HepG2 (cell line): ENCODE results near the gene SEC62. TPM values are rescaled to one million over a fixed set of nuclear protein-coding genes. Genes with fewer than 3 reads are reported as not detected.
A peak's percentile ranks its signal among the peaks of the same experiment; 100 is the strongest.

ENCODE experiments used
- ELF4 ChIP-seq: sonication (generic); formaldehyde crosslinking; IDR thresholded peaks from 2 replicates; pipeline ENCODE4 v1.5.0; 2020; ENCODE audit warnings: missing genetic modification reagents, mild to moderate bottlenecking, moderate library complexity, borderline replicate concordance
- HOXA3 ChIP-seq: sonication (generic); formaldehyde crosslinking; IDR thresholded peaks from 2 replicates; pipeline ENCODE4 v1.5.0; 2020; ENCODE audit warnings: missing genetic modification reagents
- KLF11 ChIP-seq: IDR thresholded peaks from 2 replicates; pipeline ENCODE4 v1.6.1; 2016; ENCODE audit warnings: missing compliant biosample characterization
- MEIS1 ChIP-seq: sonication (generic); formaldehyde crosslinking; IDR thresholded peaks from 2 replicates; pipeline ENCODE4 v1.9.0; 2021; ENCODE audit warnings: mild to moderate bottlenecking, missing genetic modification reagents, moderate library complexity, borderline replicate concordance
- MIXL1 ChIP-seq: IDR thresholded peaks from 2 replicates; pipeline ENCODE4 v1.6.1; 2016
- MTF2 ChIP-seq: sonication (generic); formaldehyde crosslinking; IDR thresholded peaks from 2 replicates; pipeline ENCODE4 v1.5.0; 2020; ENCODE audit warnings: missing genetic modification reagents, borderline replicate concordance
- NR2C2 ChIP-seq: sonication (generic); formaldehyde crosslinking; IDR thresholded peaks from 2 replicates; pipeline ENCODE4 v1.4.0; 2020; ENCODE audit warnings: missing genetic modification reagents, mild to moderate bottlenecking, moderate library complexity, borderline replicate concordance
- PHF5A ChIP-seq: IDR thresholded peaks from one replicate; pipeline ENCODE4 v1.6.1; 2018; ENCODE audit warnings: low read depth, missing genetic modification reagents; ENCODE audit not compliant: unreplicated experiment
- RAD51 ChIP-seq: fragments of 450-650 bp; IDR thresholded peaks from 2 replicates; pipeline ENCODE4 v1.6.1; 2016; ENCODE audit warnings: borderline replicate concordance
- SALL1 ChIP-seq: sonication (generic); formaldehyde crosslinking; IDR thresholded peaks from 2 replicates; pipeline ENCODE4 v1.8.0; 2022; ENCODE audit warnings: mild to moderate bottlenecking, missing genetic modification reagents
- SP4 ChIP-seq: sonication (generic); formaldehyde crosslinking; IDR thresholded peaks from 2 replicates; pipeline ENCODE4 v1.8.1; 2023; ENCODE audit warnings: mild to moderate bottlenecking, missing genetic modification reagents
- ZFP36L2 ChIP-seq: sonication (generic); formaldehyde crosslinking; IDR thresholded peaks from 2 replicates; pipeline ENCODE4 v1.4.0; 2020; ENCODE audit warnings: missing genetic modification reagents
- ZNF33B ChIP-seq: sonication (generic); formaldehyde crosslinking; IDR thresholded peaks from 2 replicates; pipeline ENCODE4 v1.5.1; 2020; ENCODE audit warnings: mild to moderate bottlenecking, missing genetic modification reagents
- ZNF530 ChIP-seq: sonication (generic); formaldehyde crosslinking; IDR thresholded peaks from 2 replicates; pipeline ENCODE4 v1.5.0; 2020; ENCODE audit warnings: low read depth, mild to moderate bottlenecking, missing genetic modification reagents
- ZNF564 ChIP-seq: sonication (generic); formaldehyde crosslinking; IDR thresholded peaks from 2 replicates; pipeline ENCODE4 v1.8.1; 2023; ENCODE audit warnings: mild to moderate bottlenecking, missing genetic modification reagents
- ZNF577 ChIP-seq: sonication (generic); formaldehyde crosslinking; IDR thresholded peaks from 2 replicates; pipeline ENCODE4 v1.4.0; 2020; ENCODE audit warnings: mild to moderate bottlenecking, low read depth, missing genetic modification reagents, borderline replicate concordance
- ZNF7 ChIP-seq: IDR thresholded peaks from 2 replicates; pipeline ENCODE4 v1.6.1; 2016; ENCODE audit warnings: missing biosample characterization, missing genetic modification reagents
- ZNF772 ChIP-seq: sonication (generic); formaldehyde crosslinking; IDR thresholded peaks from 2 replicates; pipeline ENCODE4 v1.5.0; 2020; ENCODE audit warnings: mild to moderate bottlenecking, missing genetic modification reagents
- ZNF777 ChIP-seq: sonication (generic); formaldehyde crosslinking; IDR thresholded peaks from 2 replicates; pipeline ENCODE4 v1.4.0; 2020; ENCODE audit warnings: missing genetic modification reagents
- ZNF83 ChIP-seq: sonication (generic); formaldehyde crosslinking; IDR thresholded peaks from 2 replicates; pipeline ENCODE4 v1.4.0; 2020; ENCODE audit warnings: missing genetic modification reagents, mild to moderate bottlenecking, borderline replicate concordance
- polyA plus RNA-seq, 8 experiments: library from polyadenylated mRNA; depleted of rRNA in 3 of 8; stranded (reverse) in 7 of 8; unstranded in 1 of 8; fragments of >200 nt; fragmentation: Illumina TruSeq in 4 of 8; extraction: Trizol in 4 of 8; gene quantifications; 2 replicates each; pipeline versions ENCODE4 v1.2.1 to v1.2.3, GENCODE V29; 2011 to 2016; ENCODE audit warnings: low read depth in 4 of 8, missing spikeins in 1 of 8, mixed read lengths in 1 of 8; ENCODE audit not compliant: insufficient read depth in 1 of 8
- total RNA-seq, 5 experiments: library from RNA; depleted of rRNA; stranded (reverse); fragments of >200 nt; fragmentation: Illumina TruSeq; extraction: Trizol; gene quantifications; 2 replicates each; pipeline ENCODE4 v1.2.3, GENCODE V29; 2016; ENCODE audit warnings: low read depth in 1 of 5
- TF ChIP-seq, protein P1 (sequence below): sonication (generic); formaldehyde crosslinking; IDR thresholded peaks from 2 replicates; pipeline ENCODE4 v1.9.0; 2021; ENCODE audit warnings: missing genetic modification reagents, borderline replicate concordance
- TF ChIP-seq, protein P2 (sequence below): sonication (generic); formaldehyde crosslinking; IDR thresholded peaks from 2 replicates; pipeline ENCODE4 v1.5.0; 2020; ENCODE audit warnings: missing genetic modification reagents
- TF ChIP-seq, protein P3 (sequence below): sonication (generic); formaldehyde crosslinking; IDR thresholded peaks from 2 replicates; pipeline ENCODE4 v1.5.0; 2020; ENCODE audit warnings: missing genetic modification reagents
- TF ChIP-seq, protein P4 (sequence below): IDR thresholded peaks from 2 replicates; pipeline ENCODE4 v1.6.1; 2016; ENCODE audit warnings: missing compliant biosample characterization, missing genetic modification reagents, borderline replicate concordance

Gene SEC62
- total and polyA plus RNA-seq, 2 of the 13 experiments (the other 11 are each of a cell fraction or from before 2014, with no cell fraction given) = 54.0 to 68.7 TPM

DNA sequence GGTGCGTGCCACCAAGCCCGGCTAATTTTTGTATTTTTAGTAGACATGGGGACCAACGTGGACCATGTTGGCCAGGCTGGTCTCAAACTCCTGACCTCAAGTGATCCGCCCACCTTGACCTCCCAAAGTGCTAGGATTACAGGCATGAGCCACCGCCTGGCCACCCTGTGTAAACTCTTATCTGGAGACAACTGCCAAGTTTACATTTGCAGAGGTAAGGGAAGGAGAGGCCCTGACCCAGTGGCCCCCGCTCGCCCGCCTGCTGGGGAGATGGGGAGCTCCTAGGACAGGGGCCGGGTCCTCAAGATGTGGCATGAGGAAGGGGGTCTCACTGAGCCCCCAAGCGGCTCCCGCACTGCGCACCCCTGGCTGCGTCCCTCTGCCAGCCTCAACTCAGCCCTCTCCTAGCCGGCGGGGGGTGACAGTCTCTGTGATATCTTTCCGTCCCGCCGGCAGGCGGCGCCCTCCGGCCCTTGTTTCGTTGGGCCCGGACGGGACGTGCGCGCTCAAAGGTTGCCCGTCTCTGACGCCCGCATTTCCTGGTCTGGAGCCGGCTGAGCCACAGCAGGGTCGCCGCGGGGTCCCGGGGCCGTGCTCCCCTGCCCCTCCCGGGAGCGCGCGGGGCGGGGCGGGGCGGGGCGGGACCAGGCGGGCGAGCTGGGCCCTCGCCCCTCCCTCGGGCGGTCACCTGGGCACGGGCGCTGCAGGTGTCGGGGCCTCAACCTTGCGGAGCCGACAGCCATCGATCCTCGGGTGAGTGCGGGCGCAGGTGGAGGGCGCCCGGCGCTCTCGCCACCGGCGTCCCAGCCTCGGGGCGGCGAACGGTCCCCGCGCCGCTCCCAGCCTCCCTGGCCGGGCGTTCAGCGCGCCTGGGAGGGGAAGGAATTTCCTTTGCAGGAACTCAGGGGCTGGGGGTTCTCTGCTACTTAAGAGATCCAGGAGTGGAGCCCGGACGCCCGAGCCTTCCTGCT lies 71.1 kb downstream of the SEC62 start, which contains the start of gene GPR160 (continued):
- TF ChIP-seq, protein P1, sequence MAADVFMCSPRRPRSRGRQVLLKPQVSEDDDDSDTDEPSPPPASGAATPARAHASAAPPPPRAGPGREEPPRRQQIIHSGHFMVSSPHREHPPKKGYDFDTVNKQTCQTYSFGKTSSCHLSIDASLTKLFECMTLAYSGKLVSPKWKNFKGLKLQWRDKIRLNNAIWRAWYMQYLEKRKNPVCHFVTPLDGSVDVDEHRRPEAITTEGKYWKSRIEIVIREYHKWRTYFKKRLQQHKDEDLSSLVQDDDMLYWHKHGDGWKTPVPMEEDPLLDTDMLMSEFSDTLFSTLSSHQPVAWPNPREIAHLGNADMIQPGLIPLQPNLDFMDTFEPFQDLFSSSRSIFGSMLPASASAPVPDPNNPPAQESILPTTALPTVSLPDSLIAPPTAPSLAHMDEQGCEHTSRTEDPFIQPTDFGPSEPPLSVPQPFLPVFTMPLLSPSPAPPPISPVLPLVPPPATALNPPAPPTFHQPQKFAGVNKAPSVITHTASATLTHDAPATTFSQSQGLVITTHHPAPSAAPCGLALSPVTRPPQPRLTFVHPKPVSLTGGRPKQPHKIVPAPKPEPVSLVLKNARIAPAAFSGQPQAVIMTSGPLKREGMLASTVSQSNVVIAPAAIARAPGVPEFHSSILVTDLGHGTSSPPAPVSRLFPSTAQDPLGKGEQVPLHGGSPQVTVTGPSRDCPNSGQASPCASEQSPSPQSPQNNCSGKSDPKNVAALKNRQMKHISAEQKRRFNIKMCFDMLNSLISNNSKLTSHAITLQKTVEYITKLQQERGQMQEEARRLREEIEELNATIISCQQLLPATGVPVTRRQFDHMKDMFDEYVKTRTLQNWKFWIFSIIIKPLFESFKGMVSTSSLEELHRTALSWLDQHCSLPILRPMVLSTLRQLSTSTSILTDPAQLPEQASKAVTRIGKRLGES (CRISPR knock-in tag) = no peak
- peak; percentile 36; the same call in 1 of the 2 replicates for TF ChIP-seq NR2C2 (CRISPR knock-in tag)
- no peak for TF ChIP-seq ZNF7
- TF ChIP-seq RAD51 = no peak
- TF ChIP-seq ZNF772 = peak; percentile 52; the same call in 1 of the 2 replicates
- TF ChIP-seq ZNF564 = peak; percentile 47
- no peak for TF ChIP-seq PHF5A (CRISPR knock-in tag)
- peak; percentile 99 for TF ChIP-seq ZNF777 (CRISPR knock-in tag)
- 0 out of 2 replicates have a peak, but pooled peaks have one; percentile 46 for TF ChIP-seq MEIS1 (CRISPR knock-in tag)
- TF ChIP-seq SALL1 = peak; percentile 90
- 0 out of 2 replicates have a peak, but pooled peaks have one; percentile 25 for TF ChIP-seq ZFP36L2
- 0 out of 2 replicates have a peak, but pooled peaks have one; percentile 75 for TF ChIP-seq MTF2 (CRISPR knock-in tag)
- TF ChIP-seq ZNF83 (CRISPR knock-in tag) = no peak
- no peak for TF ChIP-seq ELF4 (CRISPR knock-in tag)
- peak; percentile 49; the same call in 1 of the 2 replicates for TF ChIP-seq SP4 (CRISPR knock-in tag)
- peak; percentile 47; the same call in 1 of the 2 replicates for TF ChIP-seq HOXA3
- TF ChIP-seq, protein P2, sequence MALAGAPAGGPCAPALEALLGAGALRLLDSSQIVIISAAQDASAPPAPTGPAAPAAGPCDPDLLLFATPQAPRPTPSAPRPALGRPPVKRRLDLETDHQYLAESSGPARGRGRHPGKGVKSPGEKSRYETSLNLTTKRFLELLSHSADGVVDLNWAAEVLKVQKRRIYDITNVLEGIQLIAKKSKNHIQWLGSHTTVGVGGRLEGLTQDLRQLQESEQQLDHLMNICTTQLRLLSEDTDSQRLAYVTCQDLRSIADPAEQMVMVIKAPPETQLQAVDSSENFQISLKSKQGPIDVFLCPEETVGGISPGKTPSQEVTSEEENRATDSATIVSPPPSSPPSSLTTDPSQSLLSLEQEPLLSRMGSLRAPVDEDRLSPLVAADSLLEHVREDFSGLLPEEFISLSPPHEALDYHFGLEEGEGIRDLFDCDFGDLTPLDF (CRISPR knock-in tag) = no peak
- TF ChIP-seq ZNF33B (CRISPR knock-in tag) = 0 out of 2 replicates have a peak, but pooled peaks have one; percentile 30
- TF ChIP-seq ZNF530 (CRISPR knock-in tag) = no peak
- no peak for TF ChIP-seq ZNF577
- no peak for TF ChIP-seq KLF11
- TF ChIP-seq, protein P3, sequence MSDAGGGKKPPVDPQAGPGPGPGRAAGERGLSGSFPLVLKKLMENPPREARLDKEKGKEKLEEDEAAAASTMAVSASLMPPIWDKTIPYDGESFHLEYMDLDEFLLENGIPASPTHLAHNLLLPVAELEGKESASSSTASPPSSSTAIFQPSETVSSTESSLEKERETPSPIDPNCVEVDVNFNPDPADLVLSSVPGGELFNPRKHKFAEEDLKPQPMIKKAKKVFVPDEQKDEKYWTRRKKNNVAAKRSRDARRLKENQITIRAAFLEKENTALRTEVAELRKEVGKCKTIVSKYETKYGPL = no peak
- TF ChIP-seq, protein P4, sequence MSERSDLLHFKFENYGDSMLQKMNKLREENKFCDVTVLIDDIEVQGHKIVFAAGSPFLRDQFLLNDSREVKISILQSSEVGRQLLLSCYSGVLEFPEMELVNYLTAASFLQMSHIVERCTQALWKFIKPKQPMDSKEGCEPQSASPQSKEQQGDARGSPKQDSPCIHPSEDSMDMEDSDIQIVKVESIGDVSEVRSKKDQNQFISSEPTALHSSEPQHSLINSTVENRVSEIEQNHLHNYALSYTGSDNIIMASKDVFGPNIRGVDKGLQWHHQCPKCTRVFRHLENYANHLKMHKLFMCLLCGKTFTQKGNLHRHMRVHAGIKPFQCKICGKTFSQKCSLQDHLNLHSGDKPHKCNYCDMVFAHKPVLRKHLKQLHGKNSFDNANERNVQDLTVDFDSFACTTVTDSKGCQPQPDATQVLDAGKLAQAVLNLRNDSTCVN (CRISPR knock-in tag) = no peak
- peak; percentile 50; the same call in 1 of the 2 replicates for TF ChIP-seq MIXL1
